Fibroblast of skin of scalp (primary cell): ENCODE data around the gene COL21A1.

Source experiments
- DNase-seq: peaks from one replicate; pipeline ENCODE4 v3.0.0-alpha.2; 2013

COL21A1 gene

DNA sequence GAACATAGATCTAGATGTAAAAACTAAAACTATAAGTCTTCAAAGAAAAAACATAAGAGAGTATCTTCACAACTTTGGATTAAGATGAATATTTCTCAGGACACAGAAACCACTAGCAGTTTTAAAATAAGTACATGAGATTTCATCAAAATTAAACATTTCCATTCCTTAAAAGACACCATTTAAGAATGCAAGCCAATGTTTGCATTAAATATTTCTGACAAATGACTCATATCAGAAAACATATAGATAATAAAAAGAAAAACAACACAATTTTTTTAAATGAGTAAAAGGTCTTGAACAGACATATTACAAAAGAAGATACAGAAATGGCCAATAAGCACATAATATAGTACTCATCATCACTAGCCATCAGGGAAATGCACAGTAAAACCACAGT, 59.7 kb downstream of the COL21A1 start:
- peak; percentile 51 for DNase-seq

DNA sequence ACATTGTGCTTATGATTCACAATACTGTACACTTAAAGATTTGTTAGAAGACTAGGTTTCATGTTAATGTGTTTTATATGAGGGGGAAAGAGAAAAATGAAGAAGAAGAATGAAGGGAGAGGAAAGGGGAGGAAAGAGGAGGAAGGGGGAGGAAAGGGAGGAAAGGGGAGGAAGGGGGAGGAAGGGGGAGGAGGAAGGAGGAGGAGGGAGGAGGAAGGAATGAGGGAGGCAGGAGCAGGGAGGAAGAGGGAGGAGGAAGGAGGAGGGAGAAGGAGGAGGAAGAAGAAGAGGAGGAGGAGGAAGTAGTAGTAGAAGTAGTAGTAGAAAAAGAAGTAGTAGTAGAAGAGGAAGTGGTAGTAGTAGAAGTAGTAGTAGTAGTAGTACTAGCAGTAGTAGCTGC, 70.6 kb downstream of the COL21A1 start:
- DNase-seq, result no peak

DNA sequence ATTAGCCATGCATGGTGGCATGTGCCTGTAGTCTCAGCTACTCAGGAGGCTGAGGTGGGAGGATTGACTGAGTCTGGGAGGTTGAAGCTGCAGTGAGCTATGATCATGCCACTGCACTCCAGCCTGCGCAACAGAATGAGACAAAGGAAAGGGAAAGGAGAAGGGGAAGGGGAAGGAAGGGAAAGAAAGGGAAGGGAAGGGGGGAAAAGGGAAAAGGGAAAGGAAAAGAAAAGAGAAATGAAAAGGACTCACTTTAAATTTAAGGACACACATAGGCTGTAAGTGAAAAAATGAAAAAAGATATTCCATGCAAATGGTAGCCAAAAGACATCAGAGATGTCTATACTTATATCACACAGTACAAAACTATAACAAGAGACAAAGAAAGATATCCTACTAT, 74.2 kb downstream of the COL21A1 start:
- DNase-seq, result no peak

DNA sequence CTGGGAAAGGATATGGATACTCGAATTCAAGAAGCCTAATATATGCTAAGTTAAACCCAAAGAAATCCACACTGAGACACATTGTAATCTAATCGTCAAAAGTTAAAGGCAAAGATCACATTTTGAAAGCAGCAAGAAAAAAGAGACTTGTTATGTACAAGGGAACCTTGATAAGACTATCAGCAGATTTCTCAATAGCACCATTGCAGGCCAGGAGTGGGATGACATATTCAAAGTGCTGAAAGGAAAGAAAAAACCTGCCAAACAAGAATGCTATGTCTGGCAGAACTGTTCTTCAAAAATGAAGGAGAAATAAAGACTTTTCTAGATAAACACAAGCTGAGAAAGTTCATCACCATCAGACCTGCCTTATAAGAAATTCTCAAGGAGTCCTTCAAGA, 75.2 kb downstream of the COL21A1 start:
- no peak for DNase-seq

DNA sequence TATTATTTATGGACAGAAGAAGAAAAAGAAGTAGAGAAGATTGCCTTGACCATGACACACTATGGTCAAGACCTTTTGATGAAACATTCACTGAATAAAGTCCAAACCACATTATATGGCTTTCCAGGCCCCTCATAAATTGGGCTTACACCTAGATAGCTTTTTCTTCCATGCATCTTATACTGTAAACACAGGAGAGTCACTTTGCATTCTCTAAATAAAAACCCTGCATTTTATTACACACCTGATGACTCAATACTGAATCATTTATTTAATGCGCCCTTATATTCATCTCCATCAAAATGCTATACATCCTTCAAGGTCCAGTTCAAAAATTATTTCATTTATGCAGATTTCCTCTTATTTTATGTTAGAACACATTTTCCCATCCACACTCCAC, 78.0 kb downstream of the COL21A1 start:
- DNase-seq, result no peak

DNA sequence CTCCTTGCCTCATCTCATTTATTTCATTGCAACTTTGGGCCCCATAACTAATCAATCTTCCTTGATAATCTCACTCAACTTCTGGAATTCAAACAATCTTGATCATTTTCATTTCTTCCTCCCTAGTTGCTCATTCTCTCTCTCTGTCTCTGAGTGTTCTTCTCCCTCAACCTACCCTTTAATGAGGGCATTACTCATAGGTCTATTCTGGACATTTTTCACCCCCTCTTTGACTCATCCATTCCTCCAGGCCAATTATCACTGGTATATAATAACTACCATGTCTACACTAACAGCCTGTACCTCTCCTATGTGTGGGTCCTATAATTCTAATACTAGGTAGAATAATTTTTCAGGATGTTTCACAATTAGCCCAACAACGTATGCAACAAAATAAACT, 78.8 kb downstream of the COL21A1 start:
- no peak for DNase-seq

DNA sequence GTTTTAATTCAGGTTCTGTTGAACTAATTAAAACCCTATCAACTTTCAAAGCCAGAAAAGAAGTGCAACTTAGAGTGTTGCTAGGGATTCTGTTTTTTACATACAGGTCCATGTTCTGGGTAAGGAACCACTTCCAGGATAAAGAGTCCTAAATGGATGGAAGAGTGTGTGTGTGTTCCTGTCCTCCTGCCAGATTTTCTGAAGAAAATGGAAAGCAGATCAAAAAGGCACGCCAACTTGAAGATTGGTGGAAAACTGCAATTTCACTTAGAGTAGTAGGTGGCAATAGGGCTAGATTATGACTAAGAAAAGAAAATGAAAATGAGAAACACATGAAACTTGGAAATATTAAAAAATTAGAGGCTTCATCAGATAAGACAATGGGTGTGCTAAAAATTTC, 85.3 kb downstream of the COL21A1 start:
- DNase-seq, result no peak

DNA sequence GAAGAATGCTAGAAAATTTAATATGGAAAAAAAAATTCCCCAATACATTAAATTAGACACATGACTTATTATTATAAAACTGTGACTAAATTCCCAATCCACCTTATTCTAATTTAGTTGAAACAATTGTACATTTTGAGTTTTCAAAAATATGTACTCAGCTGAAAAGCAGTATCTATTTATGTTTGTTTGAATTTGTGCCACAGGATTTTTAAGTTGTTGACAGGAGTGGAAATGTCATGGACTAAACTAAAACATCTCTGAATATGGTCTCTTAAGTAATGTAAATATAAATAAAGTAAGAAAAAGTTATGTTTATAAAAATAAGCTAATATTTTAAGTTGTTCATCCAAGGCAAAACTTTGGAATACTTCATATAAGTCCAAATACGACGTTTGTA, 86.9 kb downstream of the COL21A1 start:
- DNase-seq, result no peak

DNA sequence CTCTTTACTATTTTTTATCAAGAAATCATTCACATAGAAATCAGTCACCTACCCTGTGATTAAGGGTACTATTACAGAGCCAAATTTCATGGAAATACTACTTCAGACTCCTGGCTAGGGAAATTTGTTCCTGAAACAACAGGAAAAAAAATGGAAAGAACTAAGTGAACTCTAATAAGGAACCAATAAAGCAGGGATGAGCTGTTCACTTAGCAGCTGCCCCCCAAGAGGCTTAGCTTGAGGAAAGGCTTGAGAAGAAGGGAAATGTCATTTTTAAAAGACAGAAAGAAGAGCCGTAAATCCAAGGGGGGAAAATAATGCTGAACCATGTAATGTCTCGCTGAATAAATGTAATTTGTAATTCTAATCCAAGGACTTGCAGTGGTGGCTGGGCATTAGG, 88.8 kb downstream of the COL21A1 start:
- no peak for DNase-seq

DNA sequence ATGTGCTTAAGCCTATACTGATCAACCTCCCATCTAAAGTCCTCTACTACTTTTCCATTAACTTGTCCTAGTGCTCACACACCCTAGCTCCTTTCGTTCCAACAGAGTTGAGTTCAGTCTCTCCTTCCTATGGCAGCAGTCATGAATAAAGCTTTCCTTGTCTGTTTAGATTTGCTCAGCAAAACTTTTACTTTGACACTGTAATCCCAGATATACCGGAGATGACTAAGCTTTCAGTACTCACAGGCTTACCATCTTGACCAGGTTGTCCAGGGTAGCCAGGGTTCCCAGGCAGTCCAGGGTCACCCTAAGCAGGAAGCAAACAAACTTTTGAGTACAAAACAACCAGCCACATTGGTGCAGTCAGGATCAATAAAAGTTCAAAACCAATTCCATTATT, 90.7 kb downstream of the COL21A1 start:
- no peak for DNase-seq

DNA sequence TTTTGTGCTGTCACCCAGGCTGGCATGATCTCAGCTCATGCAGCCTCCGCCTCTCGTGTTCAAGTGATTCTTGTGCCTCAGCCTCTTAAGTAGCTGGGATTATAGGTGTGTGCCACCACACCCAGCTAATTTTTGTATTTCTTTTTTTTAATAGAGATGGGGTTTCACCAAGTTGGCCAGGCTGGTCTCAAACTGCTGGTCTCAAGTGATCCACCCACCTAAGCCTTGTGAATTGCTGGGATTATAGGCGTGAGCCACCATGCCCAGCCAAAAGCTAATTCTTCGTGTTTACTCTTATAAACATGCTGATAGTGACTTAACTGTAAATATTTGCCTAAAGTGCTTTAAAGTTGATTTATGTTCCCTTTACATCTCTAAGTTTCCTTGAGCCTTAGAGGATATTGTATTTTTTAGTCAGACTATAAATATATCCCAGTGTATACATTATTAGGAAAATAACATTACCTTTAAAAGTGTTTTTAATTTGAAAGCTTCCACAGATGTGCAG, 91.7 kb downstream of the COL21A1 start:
- DNase-seq, result no peak

DNA sequence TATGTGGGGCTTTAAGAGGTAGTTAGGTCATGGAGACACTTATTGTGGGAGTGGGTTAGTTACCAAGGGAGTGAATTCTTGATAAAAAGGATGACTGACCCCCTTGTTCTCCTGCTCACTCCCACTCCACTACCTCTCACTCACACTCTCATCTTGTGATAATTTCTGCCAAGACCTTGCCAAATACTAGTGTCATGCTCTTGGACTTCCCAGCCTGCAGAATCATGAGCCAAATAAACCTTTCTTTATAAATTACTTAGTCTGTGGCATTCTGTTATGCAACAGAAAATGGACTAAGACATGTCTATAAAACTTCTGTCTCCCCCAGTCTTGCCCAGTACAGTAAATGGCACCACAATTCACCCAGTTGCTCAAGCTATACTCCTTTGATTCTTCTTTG, 93.3 kb downstream of the COL21A1 start:
- DNase-seq, result no peak

DNA sequence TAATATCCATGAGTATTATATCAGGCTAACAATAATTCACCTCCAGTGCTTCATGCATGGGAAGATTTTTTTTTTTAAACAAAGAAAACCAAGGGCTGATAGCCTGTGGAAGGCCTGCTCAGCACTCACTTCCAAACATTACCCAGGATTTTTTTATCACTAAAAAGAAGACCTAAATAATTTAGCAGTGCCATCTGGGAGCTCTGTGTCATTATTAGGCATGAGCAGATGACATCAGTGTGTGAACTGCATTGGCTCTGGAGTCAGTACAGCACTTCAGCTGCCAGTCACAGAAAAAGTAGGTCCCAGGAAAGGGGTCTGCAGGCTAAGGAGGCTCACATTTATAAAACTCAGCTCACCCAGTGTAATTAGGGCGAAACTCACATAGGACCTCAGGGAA, 94.8 kb downstream of the COL21A1 start:
- no peak for DNase-seq

DNA sequence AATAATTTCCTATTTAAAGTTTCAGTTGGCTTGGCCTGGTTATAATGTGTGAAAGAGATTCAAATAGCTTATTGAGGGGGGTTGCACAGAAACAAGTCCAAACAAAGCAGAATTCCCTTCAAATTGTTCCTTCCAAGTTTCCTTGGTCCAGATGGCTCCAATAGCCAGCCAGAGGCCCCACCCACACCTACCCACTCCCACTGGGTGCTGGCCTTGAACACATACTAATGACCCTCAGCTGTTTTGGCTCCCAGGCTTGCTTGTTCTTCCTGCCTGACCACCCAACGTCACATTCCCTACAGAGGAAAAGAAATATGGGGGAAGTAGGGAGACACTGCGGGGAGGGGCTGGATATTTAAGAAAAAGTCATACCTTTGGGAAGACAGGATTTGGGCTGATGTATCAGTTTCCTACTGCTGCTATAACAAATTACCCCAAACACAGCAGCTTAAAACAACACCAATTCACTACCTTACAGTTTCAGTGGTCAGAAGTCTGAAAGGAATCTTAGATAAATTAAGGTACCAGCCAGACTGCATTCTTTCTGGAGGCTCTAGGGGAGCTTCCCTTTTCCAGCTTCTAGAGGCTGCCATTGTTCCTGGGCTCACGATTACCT, 95.7 kb downstream of the COL21A1 start:
- DNase-seq, result no peak

DNA sequence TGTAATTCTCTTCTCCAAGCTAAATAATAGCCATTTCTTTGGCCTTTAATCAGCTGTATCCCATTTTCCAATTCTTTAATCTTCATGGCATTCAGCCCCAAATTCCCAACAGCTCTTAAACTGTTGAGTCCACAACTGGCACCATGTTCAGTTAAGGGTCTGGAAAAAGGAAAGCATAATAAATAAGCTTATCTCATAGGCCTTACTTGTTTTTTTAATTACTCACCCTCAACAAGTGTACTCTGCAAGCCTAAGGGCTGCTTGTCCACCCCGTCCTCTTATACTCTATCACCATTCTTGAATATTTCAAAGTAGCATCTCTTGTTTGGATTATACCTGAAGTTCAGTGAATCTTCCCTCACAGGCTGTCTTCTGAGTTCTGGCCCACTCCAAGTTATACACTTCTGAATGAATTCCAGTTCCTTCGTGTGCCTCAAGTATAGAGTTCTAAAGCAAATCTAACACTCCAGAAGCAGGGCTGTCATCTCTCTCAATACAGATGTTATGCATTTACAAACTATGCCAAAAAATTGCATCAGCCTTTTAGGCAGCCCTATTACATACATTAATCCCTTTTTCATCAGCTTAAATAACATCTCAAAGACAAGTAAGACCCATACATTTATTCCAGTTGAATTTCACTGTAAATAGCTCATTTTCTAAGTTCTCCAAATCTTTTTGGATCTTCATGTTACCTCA, 98.7 kb downstream of the COL21A1 start:
- DNase-seq, result peak; percentile 88

DNA sequence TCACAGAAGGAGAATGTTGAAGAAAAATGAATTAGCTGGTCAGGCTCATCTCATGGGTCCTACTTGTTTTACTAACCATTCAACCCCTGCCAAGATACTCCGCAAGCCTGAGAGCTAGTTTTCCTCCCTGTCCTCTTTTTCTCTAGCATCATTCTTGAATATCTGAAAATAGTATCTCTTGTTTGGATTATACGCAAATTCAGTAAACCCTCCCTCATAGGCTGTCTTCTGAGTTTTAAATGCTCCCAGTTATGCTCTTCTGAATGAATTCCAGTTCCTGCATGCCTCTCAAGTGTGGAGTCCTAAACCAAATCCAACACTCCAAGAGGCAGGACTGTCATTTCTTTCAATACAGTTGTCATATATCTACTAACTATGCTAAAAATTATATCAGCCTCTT, 99.6 kb downstream of the COL21A1 start:
- DNase-seq, result no peak

DNA sequence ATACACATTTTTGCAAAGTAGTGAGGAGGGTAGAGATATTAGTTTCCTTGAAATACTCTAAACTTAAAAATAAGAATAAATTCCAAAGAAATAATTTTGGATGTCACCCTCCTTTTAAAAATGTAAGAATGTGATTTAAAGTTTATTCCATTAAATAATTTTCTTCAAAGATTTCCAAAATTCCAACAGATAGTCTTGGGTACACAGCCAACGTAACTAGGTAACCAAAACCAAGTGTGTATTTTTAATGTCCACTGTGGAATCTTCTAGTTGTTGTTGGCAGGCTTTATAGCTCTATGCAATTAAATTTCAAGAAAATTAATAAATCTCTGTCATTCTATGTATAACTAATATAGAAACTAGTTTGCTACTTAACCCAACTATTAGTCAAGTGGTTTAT, 101.3 kb downstream of the COL21A1 start:
- no peak for DNase-seq

DNA sequence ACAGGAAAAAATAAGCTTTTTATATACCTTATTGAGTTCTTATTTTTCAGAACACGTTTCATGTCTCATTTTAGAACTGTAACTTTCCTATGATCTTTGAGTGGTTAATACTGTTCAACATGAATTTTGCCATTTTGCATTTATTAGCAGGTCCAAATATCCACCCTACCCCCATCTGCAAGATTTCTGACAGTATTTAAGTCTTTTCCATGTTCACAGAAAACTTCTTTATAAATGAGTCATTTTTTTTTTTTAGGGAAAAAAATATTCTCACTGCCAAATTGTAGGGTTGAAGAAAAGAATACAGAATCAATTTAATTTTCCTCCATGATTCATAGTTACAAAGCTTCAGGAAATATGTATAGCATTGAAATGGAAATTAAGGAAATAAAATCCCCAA, 101.8 kb downstream of the COL21A1 start:
- DNase-seq, result peak; percentile 47

DNA sequence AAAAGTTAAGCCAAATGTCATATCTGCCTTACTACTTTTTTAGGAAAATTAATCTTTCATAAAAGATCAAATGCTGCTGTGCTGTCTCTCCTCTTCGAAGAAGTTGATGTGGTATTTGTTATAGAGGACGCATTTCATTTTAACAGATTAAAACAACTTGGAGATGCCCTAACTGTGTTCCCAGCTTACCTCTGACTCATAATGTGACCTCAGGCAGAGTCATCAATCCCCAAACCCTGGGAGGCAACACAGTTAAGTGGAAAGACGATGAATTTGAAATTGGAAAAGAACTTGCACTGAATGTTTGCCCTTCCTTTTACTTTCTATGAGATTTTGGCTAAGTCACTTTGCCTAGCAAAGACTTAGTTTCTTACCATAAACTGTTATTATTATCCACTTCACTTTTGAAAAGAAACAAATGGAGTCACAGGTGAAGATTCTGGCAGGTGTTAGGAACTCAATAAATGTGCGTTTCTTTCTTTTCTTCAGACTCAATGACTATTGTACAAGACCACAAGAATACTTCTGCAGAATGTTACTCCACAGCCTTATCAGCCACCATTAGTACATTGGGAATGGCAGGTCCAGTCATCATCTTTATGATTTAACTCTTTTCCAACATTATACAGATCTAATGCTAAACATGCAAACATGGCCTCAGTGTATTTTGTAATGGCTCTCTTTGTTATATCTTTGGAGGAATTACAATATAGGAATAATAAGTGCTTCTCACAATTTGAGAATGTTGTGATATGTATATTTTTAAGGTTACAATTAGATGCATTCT, 102.6 kb downstream of the COL21A1 start:
- peak; percentile 79 for DNase-seq

DNA sequence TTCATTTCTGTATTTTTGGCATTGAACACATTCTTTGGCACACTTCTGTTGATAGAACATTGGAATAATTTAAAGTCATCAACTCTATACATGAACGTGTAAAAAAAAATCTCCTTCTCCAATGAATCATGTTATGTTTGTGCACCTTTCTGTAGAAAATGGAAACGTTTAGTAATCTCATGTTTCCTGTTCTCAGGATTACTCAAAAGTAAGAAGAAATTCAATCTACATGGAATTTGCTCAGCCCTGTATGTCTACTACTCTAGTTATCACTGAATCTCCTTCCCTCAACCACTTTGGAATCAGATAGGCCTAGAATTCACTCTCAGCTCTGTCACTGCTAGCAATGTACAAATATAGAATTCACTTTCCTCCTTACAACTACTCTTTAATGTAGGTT, 103.6 kb downstream of the COL21A1 start:
- no peak for DNase-seq

DNA sequence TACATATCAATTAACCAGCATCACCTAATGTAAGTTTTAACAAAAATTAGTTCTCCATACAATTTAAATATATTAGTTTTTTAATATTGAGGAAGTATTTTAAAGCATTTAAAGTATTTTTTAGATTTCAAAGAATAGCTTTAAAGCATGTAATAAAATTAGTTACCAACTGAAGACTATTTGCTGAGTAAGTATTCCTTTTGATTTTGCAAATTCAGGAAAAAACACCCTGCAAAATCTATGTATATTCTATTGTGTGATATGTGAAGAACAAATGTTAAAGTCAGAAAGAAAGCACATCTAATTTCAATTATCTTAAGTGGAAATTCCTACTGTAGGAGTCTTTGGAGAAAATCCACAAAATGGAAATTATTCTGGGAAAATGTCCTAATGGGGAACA, 107.3 kb downstream of the COL21A1 start:
- no peak for DNase-seq

DNA sequence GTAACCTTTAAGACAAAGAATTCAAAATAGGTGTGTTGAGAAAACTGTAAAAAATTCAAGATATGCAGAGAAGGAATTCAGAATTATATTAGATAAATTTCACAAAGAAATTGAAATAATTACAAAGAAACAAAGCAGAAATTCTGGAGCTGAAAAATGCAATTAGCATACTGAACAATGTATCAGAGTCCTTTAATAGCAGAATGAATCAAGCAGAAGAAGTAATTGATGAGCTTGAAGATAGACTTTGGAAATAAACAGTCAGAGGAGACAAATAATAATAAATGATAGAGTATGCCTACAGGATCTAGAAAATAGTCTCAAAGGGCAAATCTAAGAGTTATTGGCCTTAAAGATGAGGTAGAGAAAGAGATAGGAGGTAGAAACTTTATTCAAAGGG, 131.7 kb downstream of the COL21A1 start:
- DNase-seq, result no peak

DNA sequence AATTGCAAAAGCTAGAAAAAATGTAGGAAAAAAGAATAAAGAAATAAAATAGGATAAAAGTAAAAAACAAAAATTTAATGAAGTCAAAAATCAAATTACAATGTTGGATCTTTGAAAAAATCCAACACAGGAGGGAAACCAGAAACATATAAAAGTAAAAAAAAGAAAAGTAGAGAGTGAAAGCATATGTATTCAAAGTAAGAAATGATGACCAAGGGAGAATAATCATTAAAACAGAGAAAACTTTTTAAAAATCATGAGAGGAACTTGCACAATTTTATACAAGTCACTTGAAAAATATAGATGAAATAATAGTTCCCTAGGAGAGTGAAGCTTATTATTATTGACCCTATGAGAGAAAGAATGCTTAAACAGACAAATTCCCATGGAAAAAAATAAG, 138.2 kb downstream of the COL21A1 start:
- DNase-seq, result no peak

DNA sequence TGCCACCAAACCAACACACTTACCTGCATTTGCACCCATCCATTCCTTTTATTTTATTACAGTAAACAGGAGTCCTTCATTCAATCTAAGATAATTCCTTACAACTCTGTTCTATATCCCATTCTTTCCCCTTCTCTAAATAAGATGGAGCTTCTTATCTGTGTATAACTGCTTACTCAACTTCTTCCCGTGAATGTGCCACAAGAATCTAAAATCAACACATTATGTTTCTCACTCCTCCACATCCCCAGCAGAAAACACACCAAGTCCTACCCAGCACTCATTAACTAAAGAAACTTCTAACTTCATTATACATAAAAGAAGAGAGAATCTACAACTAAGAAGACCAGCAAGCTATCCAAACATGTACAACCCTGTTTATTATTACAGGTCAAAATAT, 141.1 kb downstream of the COL21A1 start:
- DNase-seq, result no peak
